Measurements from ENCODE around the gene JAG1. TPM values are rescaled to one million over a fixed set of nuclear protein-coding genes. Genes with fewer than 3 reads are reported as not detected.

JAG1 gene
- total RNA-seq, 4 donors from 2014 or later, result 89.6 to 182 (median 123) TPM

DNA sequence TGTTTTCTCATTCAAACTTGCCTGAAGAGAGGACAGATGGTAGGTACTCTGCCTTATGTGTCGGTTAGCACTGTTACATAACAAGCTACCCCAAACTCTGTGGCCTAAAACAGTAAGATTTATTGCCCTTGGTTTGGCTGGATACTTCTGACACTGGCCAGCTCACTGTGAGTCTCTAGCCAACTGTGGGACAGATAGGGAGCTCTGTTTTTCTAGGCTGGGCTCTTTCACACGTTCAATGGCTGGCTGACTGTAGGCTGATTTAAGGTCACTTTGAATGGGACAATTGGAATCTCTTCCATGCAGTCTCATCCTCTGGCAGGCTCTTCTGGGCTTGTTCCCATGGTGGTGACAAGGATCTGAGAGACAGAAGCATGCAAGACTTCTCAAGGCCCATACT, 39.4 kb upstream of the JAG1 start:
- Histone ChIP-seq H3K36me3 (no peaks in the 10 kb centered on the region), H3K27me3 (no peaks in the 10 kb centered on the region), H3K4me3 (no peak overlapping the region), H3K27ac (no peak overlapping the region), H3K4me1 (peaks cover 5 to 23% (median 9%) of the 10 kb centered on the region in 3 donors), H3K9me3 (no peaks in the 10 kb centered on the region)
- DNase-seq, result no peak
- intact Hi-C loops (cut with DNase I), result no loop called here
- WGBS, 2 donors, result 60 to 86% methylated on average over 1 to 2 of the region's 2 CpGs
- TF ChIP-seq POLR2A (IDR thresholded peaks at IDR 0.05) (no peak), CTCF (IDR thresholded peaks at IDR 0.05) (no peak)

DNA sequence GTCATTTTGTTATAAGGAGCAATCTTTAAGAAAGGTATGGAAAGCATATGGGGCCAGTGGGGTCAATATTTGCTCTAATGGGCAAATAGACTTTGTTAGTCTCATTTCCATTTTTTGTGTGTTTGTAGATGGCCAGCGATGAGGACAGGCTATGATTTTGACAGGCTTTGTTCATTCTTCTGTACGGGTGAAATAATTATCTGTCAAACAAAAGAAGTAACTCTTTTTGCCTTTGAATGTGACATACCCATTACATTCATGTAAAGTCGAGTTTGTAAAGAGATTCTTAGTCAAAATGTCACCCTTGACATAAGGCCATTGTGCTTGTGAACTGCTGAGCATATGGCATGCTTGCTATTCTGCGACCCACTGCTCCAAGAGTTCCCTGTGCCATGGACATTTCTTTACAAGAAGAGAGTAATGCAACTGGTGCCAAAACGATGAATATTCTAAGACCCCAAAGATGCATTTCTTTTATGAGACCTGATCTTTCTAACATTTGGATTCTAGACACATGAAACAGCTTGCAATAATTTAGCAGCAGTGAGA, 38.2 kb upstream of the JAG1 start:
- H3K27ac ChIP-seq, result no peak overlapping the region
- no peak for DNase-seq
- no peaks in the 10 kb centered on the region for H3K36me3 ChIP-seq
- no peak overlapping the region for H3K4me3 ChIP-seq
- H3K4me1 ChIP-seq, result peaks cover 4 to 22% (median 7%) of the 10 kb centered on the region in 3 donors
- no peaks in the 10 kb centered on the region for H3K27me3 ChIP-seq
- intact Hi-C loops (cut with DNase I), result no loop called here
- no peak for TF ChIP-seq POLR2A (IDR thresholded peaks at IDR 0.05)
- no peak for TF ChIP-seq CTCF (IDR thresholded peaks at IDR 0.05)
- H3K9me3 ChIP-seq, result no peaks in the 10 kb centered on the region
- WGBS, 2 donors, result 82 to 89% methylated on average over 5 of the region's 5 CpGs

GRCh38 chr20:10710991-10711775, 37.4 kb upstream of the JAG1 start:
- Histone ChIP-seq H3K36me3 (no peaks in the 10 kb centered on the region), H3K27ac (no peak overlapping the region), H3K4me3 (no peak overlapping the region), H3K27me3 (no peaks in the 10 kb centered on the region), H3K9me3 (no peaks in the 10 kb centered on the region), H3K4me1 (peaks cover 0 to 22% (median 11%) of the 10 kb centered on the region in 3 donors)
- intact Hi-C loops (cut with DNase I), result no loop called here
- TF ChIP-seq CTCF (IDR thresholded peaks at IDR 0.05), result no peak
- TF ChIP-seq POLR2A (IDR thresholded peaks at IDR 0.05), result no peak
- 73 to 78% methylated on average over 6 of the region's 6 CpGs for WGBS, 2 donors
- DNase-seq, result no peak

DNA sequence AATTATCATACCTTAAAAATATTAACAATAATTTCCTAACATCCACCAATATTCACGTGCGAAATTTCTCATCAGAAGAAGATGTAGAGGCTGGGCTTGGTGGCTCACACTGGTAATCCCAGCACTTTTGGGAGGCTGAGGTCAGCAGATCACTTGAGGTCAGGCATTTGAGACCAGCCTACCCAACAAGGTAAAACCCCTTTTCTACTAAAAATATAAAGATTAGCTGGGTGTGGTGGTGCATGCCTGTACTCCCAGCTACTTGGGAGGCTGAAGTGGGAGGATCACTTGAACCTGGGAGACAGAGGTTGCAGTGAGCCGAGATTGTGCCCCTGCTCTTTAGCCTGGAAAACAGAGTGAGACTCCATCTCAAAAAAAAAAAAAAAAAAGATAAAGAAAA, 36.1 kb upstream of the JAG1 start:
- Histone ChIP-seq H3K27ac (no peak overlapping the region), H3K4me1 (peaks cover 0 to 24% (median 8%) of the 10 kb centered on the region in 3 donors), H3K4me3 (no peak overlapping the region), H3K27me3 (no peaks in the 10 kb centered on the region), H3K9me3 (no peaks in the 10 kb centered on the region), H3K36me3 (no peaks in the 10 kb centered on the region)
- DNase-seq, result no peak
- TF ChIP-seq CTCF (IDR thresholded peaks at IDR 0.05) (no peak), POLR2A (IDR thresholded peaks at IDR 0.05) (no peak)
- intact Hi-C loops (cut with DNase I), result no loop called here
- 86 to 100% methylated on average over 3 of the region's 3 CpGs for WGBS, 2 donors

DNA sequence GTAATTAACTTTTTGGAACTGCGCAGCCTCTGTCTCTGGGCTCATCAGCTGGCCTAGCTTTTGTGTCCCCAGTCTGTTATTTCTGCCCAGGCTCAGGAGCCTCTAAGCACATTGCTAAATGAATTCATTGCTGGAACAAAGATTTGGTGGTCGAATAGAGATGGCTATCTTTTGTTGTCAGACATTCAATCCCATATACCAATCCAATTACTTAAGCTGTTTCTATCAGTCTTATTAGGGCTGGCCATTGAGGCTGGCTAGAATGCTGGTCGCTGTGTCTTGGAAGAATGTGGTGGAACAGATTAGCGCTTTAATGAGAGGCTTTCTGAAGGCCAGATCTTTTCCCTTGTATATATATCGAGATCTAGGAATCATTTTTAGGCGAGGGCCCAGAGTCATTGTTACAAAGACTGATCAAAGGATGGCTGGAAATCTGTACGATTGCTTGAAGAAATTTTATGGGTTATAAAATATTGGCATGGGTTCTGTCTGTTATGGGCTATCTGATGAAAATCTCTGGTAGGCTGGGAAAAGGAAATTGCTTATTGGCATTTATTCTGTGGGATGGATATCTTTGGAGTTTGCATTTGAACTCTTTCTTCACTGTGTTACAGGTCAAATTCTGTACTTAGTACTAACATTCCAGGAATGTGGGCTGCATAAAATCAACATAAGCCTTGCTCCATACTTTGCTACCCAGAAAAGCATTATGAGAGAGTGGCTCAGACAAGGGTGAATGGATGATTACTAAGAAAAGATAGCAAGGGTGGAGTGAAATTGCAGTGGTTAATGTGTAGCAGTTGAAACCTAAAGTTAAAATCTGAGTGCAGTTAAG, 34.8 kb upstream of the JAG1 start:
- intact Hi-C loops (cut with DNase I), result no loop called here
- no peaks in the 10 kb centered on the region for H3K36me3 ChIP-seq
- TF ChIP-seq POLR2A (IDR thresholded peaks at IDR 0.05), result no peak
- no peak for TF ChIP-seq CTCF (IDR thresholded peaks at IDR 0.05)
- peaks cover 0 to 20% (median 6%) of the 10 kb centered on the region in 3 donors for H3K4me1 ChIP-seq
- 87 to 90% methylated on average over 7 of the region's 7 CpGs for WGBS, 2 donors
- no peak for DNase-seq
- H3K4me3 ChIP-seq, result no peak overlapping the region
- no peaks in the 10 kb centered on the region for H3K9me3 ChIP-seq
- no peak overlapping the region for H3K27ac ChIP-seq
- H3K27me3 ChIP-seq, result no peaks in the 10 kb centered on the region
